GM12878 (cell line): ENCODE data around the gene CFAP70. TPM values are rescaled to one million over a fixed set of nuclear protein-coding genes. Genes with fewer than 3 reads are reported as not detected.

Source experiments
- ATAC-seq: fragments of 200-7000 bp; cut with Tn5 transposase; 3 replicates; pipeline ENCODE4 v1.9.1; 2020; ENCODE audit warnings: mild to moderate bottlenecking, moderate library complexity
- BruUV-seq: library from RNA; stranded (reverse); fragments of 400-500 nt; replicated peaks from 2 replicates; lab custom pipeline; 2021; lab: Mats Ljungman, UMichigan
- CTCF ChIA-PET: fragments of 300-600 bp; sonication (Branson Sonifier 250); formaldehyde crosslinking; extraction: SDS; loops from one replicate; lab custom pipeline; 2021; ENCODE audit warnings: inconsistent platforms; lab: Yijun Ruan, JAX
- POLR2A ChIA-PET: fragments of 350-600 bp; formaldehyde crosslinking; extraction: SDS; loops from one replicate; lab custom pipeline; 2021; ENCODE audit warnings: inconsistent platforms; lab: Charles Lee
- RAD21 ChIA-PET: fragments of 300-600 bp; sonication (Branson Sonifier 250); formaldehyde crosslinking; loops from one replicate; lab custom pipeline; 2023; ENCODE audit warnings: antibody characterized with exemption; ENCODE audit not compliant: unreplicated experiment; lab: Charles Lee
- SMC1A ChIA-PET: fragments of 300-600 bp; sonication (Branson Sonifier 250); formaldehyde crosslinking; loops from one replicate; lab custom pipeline; 2023; ENCODE audit not compliant: unreplicated experiment, uncharacterized antibody; lab: Charles Lee
- DNase-seq: peaks from one replicate; pipeline ENCODE4 v3.0.0-alpha.2; 2011; ENCODE audit warnings: low read depth, low spot score
- FAIRE-seq: peaks from 3 replicates; lab custom pipeline; 2011; peaks lifted over from hg19 to GRCh38; lab: Jason Lieb, UNC
- H2AFZ ChIP-seq: 2 replicates; pipeline ENCODE4 v1.6.0; 2011; ENCODE audit warnings: low read depth, low read length, control low read depth; ENCODE audit not compliant: control insufficient read depth
- H3K27ac ChIP-seq: 2 replicates; pipeline ENCODE4 v1.5.1; 2011; ENCODE audit warnings: control low read depth; ENCODE audit not compliant: control insufficient read depth, insufficient read depth
- H3K27me3 ChIP-seq, 2 experiments: replicated peaks in 1 of 2; 2 replicates each; pipeline versions ENCODE4 v1.6.0 to v1.6.1; 2011; ENCODE audit warnings: low read length in 1 of 2; ENCODE audit not compliant: control insufficient read depth in 2 of 2, insufficient read depth in 2 of 2
- H3K36me3 ChIP-seq, 2 experiments: 2 replicates each; pipeline ENCODE4 v1.5.1; 2011; ENCODE audit warnings: low read length in 1 of 2; ENCODE audit not compliant: control insufficient read depth in 2 of 2, insufficient read depth in 2 of 2
- H3K4me1 ChIP-seq: 2 replicates; pipeline ENCODE4 v1.6.1; 2011; ENCODE audit warnings: mild to moderate bottlenecking, low read length, moderate library complexity, mixed read lengths; ENCODE audit not compliant: control insufficient read depth, insufficient read depth
- H3K4me2 ChIP-seq: 2 replicates; pipeline ENCODE4 v1.6.0; 2011; ENCODE audit warnings: control low read depth; ENCODE audit not compliant: control insufficient read depth, insufficient read depth
- H3K4me3 ChIP-seq: fragments of 200-600 bp; sonication (generic); 2 replicates; pipeline ENCODE4 v1.5.1; 2016
- H3K79me2 ChIP-seq: 2 replicates; pipeline ENCODE4 v1.6.0; 2011; ENCODE audit warnings: low read length; ENCODE audit not compliant: control insufficient read depth, insufficient read depth
- H3K9ac ChIP-seq: 2 replicates; pipeline ENCODE4 v1.8.0; 2011; ENCODE audit warnings: low read length, control low read depth, mixed read lengths; ENCODE audit not compliant: control insufficient read depth, insufficient read depth
- H3K9me3 ChIP-seq: replicated peaks from 3 replicates; pipeline ENCODE4 v1.5.1; 2011; ENCODE audit warnings: mild to moderate bottlenecking, low read length; ENCODE audit not compliant: control insufficient read depth, insufficient read depth
- H4K20me1 ChIP-seq: 2 replicates; pipeline ENCODE4 v1.6.0; 2011; ENCODE audit not compliant: control insufficient read depth, insufficient read depth
- CHD4 ChIP-seq: fragments of 200-600 bp; sonication (generic); IDR thresholded peaks from 2 replicates; pipeline ENCODE4 v1.6.1; 2016; ENCODE audit warnings: mild to moderate bottlenecking
- E2F4 ChIP-seq: IDR thresholded peaks from 2 replicates; pipeline ENCODE4 v1.6.1; 2012; ENCODE audit warnings: low read depth, low read length, improper control_type of control experiment
- EED ChIP-seq: sonication (generic); IDR thresholded peaks from 2 replicates; pipeline ENCODE4 v1.6.1; 2016; ENCODE audit warnings: antibody characterized with exemption, low read depth
- MLLT1 ChIP-seq: fragments of 450-650 bp; IDR thresholded peaks from 2 replicates; pipeline ENCODE4 v1.6.1; 2016; ENCODE audit warnings: mild to moderate bottlenecking
- NFXL1 ChIP-seq: fragments of 450-650 bp; IDR thresholded peaks from 2 replicates; pipeline ENCODE4 v1.6.1; 2017; ENCODE audit warnings: antibody characterized with exemption, mild to moderate bottlenecking, borderline replicate concordance
- POLR2AphosphoS5 ChIP-seq: IDR thresholded peaks from 2 replicates; pipeline ENCODE4 v1.6.1; 2011; ENCODE audit warnings: mild to moderate bottlenecking, low read length, inconsistent platforms
- RUNX3 ChIP-seq: IDR thresholded peaks from 2 replicates; pipeline ENCODE4 v1.6.1; 2012; ENCODE audit warnings: low read length, inconsistent platforms
- SMARCA5 ChIP-seq: fragments of 450-650 bp; IDR thresholded peaks from 2 replicates; pipeline ENCODE4 v1.6.1; 2017; ENCODE audit warnings: mild to moderate bottlenecking
- SPI1 ChIP-seq: IDR thresholded peaks from 2 replicates; pipeline ENCODE4 v1.6.1; 2011; ENCODE audit warnings: low read depth, mild to moderate bottlenecking, low read length, moderate library complexity, borderline replicate concordance; ENCODE audit not compliant: insufficient read depth
- TARDBP ChIP-seq: IDR thresholded peaks from 2 replicates; pipeline ENCODE4 v1.6.1; 2016; ENCODE audit warnings: borderline replicate concordance
- YY1 ChIP-seq: IDR thresholded peaks from 2 replicates; pipeline ENCODE4 v1.6.1; 2011; ENCODE audit warnings: low read depth, mild to moderate bottlenecking, low read length
- WGBS: methylation state at CpG from one replicate; pipeline ENCODE4 v1.1.6; 2016; ENCODE audit warnings: low lambda C conversion rate; ENCODE audit not compliant: insufficient replicate concordance, insufficient coverage; ENCODE audit errors: missing lambda C conversion rate; 5-methylcytosine and 5-hydroxymethylcytosine counted together
- in situ Hi-C: fragments of 300-500 bp; cut with MboI; formaldehyde crosslinking; loops from 9 replicates; pipeline ENCODE4 v1.14.3; 2018; ENCODE audit warnings: mixed read lengths
- intact Hi-C: fragments of 100-400 bp; cut with micrococcal nuclease; formaldehyde crosslinking; loops from one replicate; pipeline ENCODE4 v1.14.2; 2022; ENCODE audit not compliant: unreplicated experiment
- polyA plus RNA-seq, 11 experiments: library from polyadenylated mRNA; depleted of rRNA in 4 of 11; unstranded in 6 of 11; stranded (reverse) in 5 of 11; fragments of >200 nt; fragmentation: Nextera tagmentation in 4 of 11; fragmentation: Illumina TruSeq in 1 of 11; extraction: Ambion mirVana in 4 of 11; extraction: Trizol in 1 of 11; gene quantifications; 1 replicate in 1 of 11; 2 replicates in 10 of 11; pipeline versions ENCODE4 v1.2.1 to v1.2.3, GENCODE V29; 2011 to 2016; ENCODE audit warnings: inconsistent platforms in 2 of 11, missing spikeins in 2 of 11, low read depth in 1 of 11
- total RNA-seq, 4 experiments: library from RNA; depleted of rRNA in 3 of 4; stranded (reverse); fragments of >200 nt in 3 of 4; fragmentation: Illumina TruSeq in 1 of 4; extraction: Trizol in 1 of 4; gene quantifications; 2 replicates each; pipeline versions ENCODE4 v1.2.1 to v1.2.3, GENCODE V29; 2013 to 2021

CFAP70 gene
- total and polyA plus RNA-seq, 10 of the 15 experiments (the other 5 are each of a cell fraction or from before 2014, with no cell fraction given): 0.21 to 1.1 (median 0.42) TPM

GRCh38 chr10:73379064-73379748, 20.5 kb upstream of the CFAP70 start:
- Histone ChIP-seq H3K4me2 (no peak overlapping the region), H4K20me1 (no peaks in the 10 kb centered on the region), H3K9me3 (no peaks in the 10 kb centered on the region), H3K4me1 (0 out of 2 replicates have a peak, but pooled peaks cover 3% of the 10 kb centered on the region), H3K9ac (no peak overlapping the region), H3K27ac (peak overlapping the region; percentile 1), H3K79me2 (no peaks in the 10 kb centered on the region), H2AFZ (no peak overlapping the region), H3K4me3 (no peak overlapping the region)
- FAIRE-seq (no peak), DNase-seq (no peak)
- ChIA-PET POLR2A (interaction anchor here (0.8 kb wide), 1 partner anchor 9 kb away, joined by 3 read pairs; no protein-coding TSS in a partner anchor), RAD21 (interaction anchor here (1.1 kb wide), 1 partner anchor 114 kb away, joined by 4 read pairs; no protein-coding TSS in a partner anchor)
- no TSS peak for BruUV-seq
- WGBS: 7% methylated on average over 1 of the region's 1 CpG
- intact Hi-C loops: no loop called here
- TF ChIP-seq RUNX3 (peak; percentile 31; the same call in 1 of the 2 replicates), YY1 (0 out of 2 replicates have a peak, but pooled peaks have one; percentile 10), EED (0 out of 2 replicates have a peak, but pooled peaks have one; percentile 29), SPI1 (peak; percentile 63; the same call in 1 of the 2 replicates), POLR2AphosphoS5 (no peak), CHD4 (no peak)
- TF ChIP-seq, all 136 proteins: peak for 4
- in situ Hi-C loops: no loop called here
- SMC1A ChIA-PET: interaction anchor here (1.2 to 1.6 kb wide), 3 partner anchors 9 to 20 kb away, joined by 3 to 4 read pairs (median 3); partner anchors contain the start of gene CFAP70
- Histone ChIP-seq H3K36me3 (peaks cover 7 to 34% of the 10 kb centered on the region in 2 experiments), H3K27me3 (no peaks in the 10 kb centered on the region)
- peak; percentile 72 for ATAC-seq
- CTCF ChIA-PET: no interaction called here

DNA sequence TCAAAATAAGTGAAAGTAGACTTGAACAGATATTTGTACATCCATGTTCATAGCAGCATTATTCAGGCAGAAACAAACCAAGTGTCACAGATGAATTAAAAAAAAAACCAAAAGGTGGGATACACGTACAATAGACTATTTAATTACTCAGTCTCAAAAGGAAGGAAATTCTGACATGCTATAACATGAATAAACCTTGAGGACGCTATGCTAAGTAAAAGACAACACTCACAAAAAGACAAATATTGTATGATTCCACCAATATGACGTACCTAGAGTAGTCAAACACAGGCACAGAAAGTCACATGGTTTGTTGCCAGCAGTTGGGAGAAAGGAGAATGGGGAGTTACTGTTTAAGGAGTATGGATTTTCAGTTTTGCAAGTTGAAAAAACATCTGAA, 18.0 kb upstream of the CFAP70 start:
- Histone ChIP-seq H3K27ac (no peak overlapping the region), H3K36me3 (peaks cover 4 to 22% of the 10 kb centered on the region in 2 experiments), H4K20me1 (no peaks in the 10 kb centered on the region), H3K79me2 (no peaks in the 10 kb centered on the region), H2AFZ (no peak overlapping the region), H3K4me1 (0 out of 2 replicates have a peak, but pooled peaks cover 3% of the 10 kb centered on the region), H3K9me3 (no peaks in the 10 kb centered on the region), H3K9ac (no peak overlapping the region), H3K27me3 (no peaks in the 10 kb centered on the region), H3K4me2 (no peak overlapping the region), H3K4me3 (no peak overlapping the region)
- DNase-seq (no peak), FAIRE-seq (no peak), ATAC-seq (no peak)
- BruUV-seq: no TSS peak
- WGBS: 84% methylated on average over 3 of the region's 3 CpGs
- RAD21 ChIA-PET: no interaction called here
- intact Hi-C loops (no loop called here), in situ Hi-C loops (no loop called here)
- POLR2A ChIA-PET: no interaction called here
- CTCF ChIA-PET: no interaction called here
- SMC1A ChIA-PET: no interaction called here
- TF ChIP-seq MLLT1 (no peak), NFXL1 (no peak), E2F4 (no peak), SMARCA5 (no peak), TARDBP (no peak)
